ENCODE results near the gene P2RX2.

- TF ChIP-seq, protein P1, sequence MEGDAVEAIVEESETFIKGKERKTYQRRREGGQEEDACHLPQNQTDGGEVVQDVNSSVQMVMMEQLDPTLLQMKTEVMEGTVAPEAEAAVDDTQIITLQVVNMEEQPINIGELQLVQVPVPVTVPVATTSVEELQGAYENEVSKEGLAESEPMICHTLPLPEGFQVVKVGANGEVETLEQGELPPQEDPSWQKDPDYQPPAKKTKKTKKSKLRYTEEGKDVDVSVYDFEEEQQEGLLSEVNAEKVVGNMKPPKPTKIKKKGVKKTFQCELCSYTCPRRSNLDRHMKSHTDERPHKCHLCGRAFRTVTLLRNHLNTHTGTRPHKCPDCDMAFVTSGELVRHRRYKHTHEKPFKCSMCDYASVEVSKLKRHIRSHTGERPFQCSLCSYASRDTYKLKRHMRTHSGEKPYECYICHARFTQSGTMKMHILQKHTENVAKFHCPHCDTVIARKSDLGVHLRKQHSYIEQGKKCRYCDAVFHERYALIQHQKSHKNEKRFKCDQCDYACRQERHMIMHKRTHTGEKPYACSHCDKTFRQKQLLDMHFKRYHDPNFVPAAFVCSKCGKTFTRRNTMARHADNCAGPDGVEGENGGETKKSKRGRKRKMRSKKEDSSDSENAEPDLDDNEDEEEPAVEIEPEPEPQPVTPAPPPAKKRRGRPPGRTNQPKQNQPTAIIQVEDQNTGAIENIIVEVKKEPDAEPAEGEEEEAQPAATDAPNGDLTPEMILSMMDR (IDR thresholded peaks at IDR 0.05) = no peak
- TF ChIP-seq POLR2A (IDR thresholded peaks at IDR 0.05) = no peak
These were observed 26.1 kb upstream of the P2RX2 start for GRCh38 chr12:132592282-132592970.

Data from body of pancreas (tissue), 4 donors.